KOPT-K1 (cell line): ENCODE data around the gene MUC2.

Experiments used
- H3K27ac ChIP-seq: fragments of 200-600 bp; sonication (generic); 2 replicates; pipeline ENCODE4 v1.5.1; 2016; ENCODE audit warnings: antibody characterized with exemption, mild to moderate bottlenecking, low read depth, low read length; ENCODE audit not compliant: poor library complexity, severe bottlenecking
- H3K36me3 ChIP-seq: fragments of 200-600 bp; sonication (generic); 2 replicates; pipeline ENCODE4 v1.5.1; 2017; ENCODE audit warnings: antibody characterized with exemption, mild to moderate bottlenecking, low read length, moderate library complexity; ENCODE audit not compliant: insufficient read depth
- H3K9me3 ChIP-seq: fragments of 200-600 bp; sonication (generic); 2 replicates; pipeline ENCODE4 v1.5.1; 2017; ENCODE audit warnings: antibody characterized with exemption, low read length, mild to moderate bottlenecking; ENCODE audit not compliant: insufficient read depth, poor library complexity, severe bottlenecking

The MUC2 gene

GRCh38 chr11:1074244-1075221, at the start of gene MUC2:
Gene MUC2, plus strand, starts transcription at chr11:1074874.
- Histone ChIP-seq H3K9me3 (no peaks in the 10 kb centered on the region), H3K27ac (no peak within 1 kb of the TSS), H3K36me3 (no peaks in the 10 kb centered on the region)

GRCh38 chr11:1025410-1026162, 49.1 kb upstream of the MUC2 start:
- Histone ChIP-seq H3K27ac (no peak overlapping the region), H3K9me3 (no peaks in the 10 kb centered on the region), H3K36me3 (no peaks in the 10 kb centered on the region)

GRCh38 chr11:1026163-1026450, 48.6 kb upstream of the MUC2 start:
- Histone ChIP-seq H3K27ac (no peak overlapping the region), H3K36me3 (no peaks in the 10 kb centered on the region), H3K9me3 (no peaks in the 10 kb centered on the region)

- no peaks in the 10 kb centered on the region for H3K9me3 ChIP-seq
- no peaks in the 10 kb centered on the region for H3K36me3 ChIP-seq
- H3K27ac ChIP-seq: no peak overlapping the region
These were observed 47.8 kb upstream of the MUC2 start for GRCh38 chr11:1026641-1027482.

DNA sequence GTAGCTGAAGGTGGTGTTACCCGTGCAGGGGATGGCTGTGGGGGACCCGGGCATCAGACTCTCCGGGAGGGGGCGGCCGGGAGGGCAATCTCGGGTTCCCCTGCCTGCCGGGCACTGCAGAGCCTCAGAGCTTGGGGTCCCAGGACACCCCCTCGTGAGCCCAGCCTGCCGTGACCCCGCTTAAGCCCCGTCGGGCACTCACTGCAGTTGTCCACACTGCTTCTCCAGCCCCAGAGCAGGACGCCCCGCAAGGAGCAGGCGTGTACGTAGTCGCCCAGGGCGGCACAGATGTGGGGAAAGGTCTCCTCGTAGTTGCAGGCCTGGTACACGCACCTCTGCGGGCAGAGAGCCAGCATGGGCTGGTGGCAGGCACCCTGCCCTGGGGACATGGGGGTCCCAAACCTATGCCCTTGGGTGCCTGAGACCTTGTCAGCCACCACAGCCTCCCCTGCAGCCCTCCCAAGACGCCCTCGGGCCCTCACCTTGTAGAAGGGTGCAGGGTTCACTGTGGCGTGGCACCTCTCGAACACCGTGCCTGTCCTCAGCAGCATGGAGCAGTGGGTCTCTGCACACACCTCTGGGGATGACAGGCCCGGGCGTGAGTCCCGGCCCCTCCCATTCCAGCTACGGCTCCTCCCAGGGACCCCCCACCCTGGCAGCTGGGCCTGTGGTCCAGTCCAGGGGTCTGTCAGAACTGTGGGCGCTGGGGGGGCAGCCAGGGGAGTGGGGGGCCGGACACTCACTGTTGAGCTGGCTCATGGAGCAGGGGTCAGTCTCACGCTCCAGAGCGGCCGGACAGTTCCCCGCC, 47.0 kb upstream of the MUC2 start:
- H3K27ac ChIP-seq: no peak overlapping the region
- no peaks in the 10 kb centered on the region for H3K36me3 ChIP-seq
- no peaks in the 10 kb centered on the region for H3K9me3 ChIP-seq

DNA sequence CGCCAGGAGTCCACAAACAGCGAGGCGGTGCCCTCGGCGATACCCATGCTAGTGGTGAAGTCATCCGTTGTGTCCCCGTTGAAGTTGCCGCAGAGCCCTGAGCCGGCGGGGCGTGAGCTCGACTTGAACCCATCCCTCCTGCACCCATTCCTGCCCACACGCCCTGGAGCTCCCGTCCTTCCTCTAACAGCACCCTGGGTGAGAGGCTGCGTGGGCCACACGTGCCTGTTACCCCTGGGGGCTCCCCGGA, 46.5 kb upstream of the MUC2 start:
- Histone ChIP-seq H3K36me3 (no peaks in the 10 kb centered on the region), H3K27ac (no peak overlapping the region), H3K9me3 (no peaks in the 10 kb centered on the region)

DNA sequence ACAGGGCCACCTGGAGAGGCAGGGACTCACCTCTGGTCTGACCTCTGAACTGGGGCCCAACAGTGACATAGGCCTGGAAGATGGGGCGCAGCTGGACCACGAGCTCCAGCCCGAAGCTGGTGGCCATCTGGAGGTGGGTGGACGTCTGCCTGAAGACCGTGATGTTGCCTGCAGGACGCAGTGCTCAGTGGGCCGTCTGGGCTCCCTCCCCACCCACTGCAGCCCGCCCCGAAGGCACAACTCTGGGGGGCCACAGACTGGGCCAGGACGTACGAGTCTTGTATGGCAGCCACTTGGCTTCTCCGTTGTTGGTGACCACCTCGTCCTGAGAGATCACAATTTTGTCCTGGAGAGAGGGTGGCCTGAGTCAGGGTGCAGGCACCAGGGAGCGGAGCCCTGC, 46.1 kb upstream of the MUC2 start:
- H3K9me3 ChIP-seq: no peaks in the 10 kb centered on the region
- no peaks in the 10 kb centered on the region for H3K36me3 ChIP-seq
- no peak overlapping the region for H3K27ac ChIP-seq

DNA sequence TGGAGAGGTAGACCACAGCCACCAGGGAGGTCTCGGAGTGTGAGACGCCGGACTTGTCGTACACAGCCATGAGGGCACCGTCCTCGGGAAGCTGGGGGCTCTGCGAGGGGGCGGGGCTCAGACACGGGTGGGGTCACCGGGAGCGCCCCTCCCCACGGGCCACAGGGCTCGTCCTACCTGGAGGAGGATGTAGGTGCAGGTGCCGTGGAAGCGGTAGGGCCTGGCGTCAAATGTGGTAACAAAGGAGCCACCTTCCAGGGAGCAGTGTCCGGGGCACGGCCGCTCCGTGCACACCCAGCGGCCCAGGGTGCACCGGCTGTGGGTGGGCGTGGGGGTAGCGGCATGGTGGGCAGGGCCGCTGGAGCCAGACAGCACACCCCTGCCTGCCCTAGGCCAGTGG, 45.6 kb upstream of the MUC2 start:
- no peaks in the 10 kb centered on the region for H3K36me3 ChIP-seq
- no peaks in the 10 kb centered on the region for H3K9me3 ChIP-seq
- H3K27ac ChIP-seq: no peak overlapping the region

- Histone ChIP-seq H3K27ac (no peak overlapping the region), H3K36me3 (no peaks in the 10 kb centered on the region), H3K9me3 (no peaks in the 10 kb centered on the region)
These were observed 45.0 kb upstream of the MUC2 start for GRCh38 chr11:1029654-1030053.

GRCh38 chr11:1030086-1030485, 44.6 kb upstream of the MUC2 start:
- Histone ChIP-seq H3K27ac (no peak overlapping the region), H3K9me3 (no peaks in the 10 kb centered on the region), H3K36me3 (no peaks in the 10 kb centered on the region)

DNA sequence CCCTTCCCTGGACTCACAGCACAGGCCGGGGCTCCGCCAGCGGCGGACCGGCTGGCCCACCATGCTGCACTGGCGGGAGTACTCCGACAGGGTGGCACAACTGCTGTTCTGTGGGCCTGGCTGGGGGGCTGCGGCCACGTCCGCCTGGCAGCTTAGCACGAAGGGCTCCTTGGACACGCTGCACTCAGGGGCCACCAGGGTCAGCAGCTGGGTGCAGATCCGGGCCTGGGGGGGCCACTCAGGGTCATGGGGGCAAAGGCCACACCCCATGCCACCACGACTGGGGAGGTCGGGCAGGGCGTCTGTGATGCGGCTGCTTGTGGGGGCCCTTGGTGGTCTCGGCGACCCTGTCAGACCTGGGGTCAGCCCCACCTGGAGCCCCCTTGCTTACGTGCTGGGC, 44.1 kb upstream of the MUC2 start:
- Histone ChIP-seq H3K9me3 (no peaks in the 10 kb centered on the region), H3K36me3 (no peaks in the 10 kb centered on the region), H3K27ac (no peak overlapping the region)

GRCh38 chr11:1031121-1031899, 43.4 kb upstream of the MUC2 start:
- H3K27ac ChIP-seq: no peak overlapping the region
- no peaks in the 10 kb centered on the region for H3K9me3 ChIP-seq
- H3K36me3 ChIP-seq: no peaks in the 10 kb centered on the region

- H3K36me3 ChIP-seq: no peaks in the 10 kb centered on the region
- H3K27ac ChIP-seq: no peak overlapping the region
- no peaks in the 10 kb centered on the region for H3K9me3 ChIP-seq
These were observed 42.3 kb upstream of the MUC2 start for GRCh38 chr11:1032310-1032891.
